Pancreas (tissue), 10 donors: ENCODE measurements around the gene NTMT1. TPM values are rescaled to one million over a fixed set of nuclear protein-coding genes. Genes with fewer than 3 reads are reported as not detected.

Experiments
- ATAC-seq, 4 donors: fragments of 200-7000 bp; cut with Tn5 transposase; one replicate each; pipeline versions ENCODE4 v1.8.0 to v1.9.1; 2020; ENCODE audit warnings: mild to moderate bottlenecking in 4 of 4, moderate library complexity in 4 of 4
- DNase-seq, 6 donors: peaks; one replicate each; pipeline ENCODE4 v3.0.0-alpha.2; 2020
- FAIRE-seq: peaks from 2 replicates; lab custom pipeline; 2012; peaks lifted over from hg19 to GRCh38; lab: Jason Lieb, UNC
- H3K27ac ChIP-seq, 4 donors: fragments of 200-600 bp; sonication (generic); 1 replicate in 3 of 4; 2 replicates in 1 of 4; pipeline versions ENCODE4 v1.5.0 to v1.8.0; 2020
- H3K27me3 ChIP-seq, 4 donors: fragments of 200-600 bp; one replicate each; pipeline ENCODE4 v1.8.0; 2021
- H3K36me3 ChIP-seq, 3 donors: fragments of 200-600 bp; sonication (generic) in 1 of 3; one replicate each; pipeline versions ENCODE4 v1.5.0 to v1.8.0; 2020 to 2021
- H3K4me1 ChIP-seq, 3 donors: fragments of 200-600 bp; one replicate each; pipeline ENCODE4 v1.8.0; 2021
- H3K4me3 ChIP-seq, 4 donors: fragments of 200-600 bp; sonication (generic) in 2 of 4; one replicate each; pipeline versions ENCODE4 v1.5.0 to v1.8.0; 2020 to 2021
- H3K9me3 ChIP-seq, 4 donors: fragments of 200-600 bp; one replicate each; pipeline ENCODE4 v1.8.0; 2021
- WGBS, 2 donors: extraction: QIAGEN DNeasy Blood & Tissue Kit; methylation state at CpG; one replicate each; pipeline ENCODE4 v1.1.7; 2013; 5-methylcytosine and 5-hydroxymethylcytosine counted together
- intact Hi-C, 3 donors: fragments of 100-400 bp; cut with DNase I; formaldehyde crosslinking; loops; one replicate each; pipeline versions ENCODE4 v1.11.1 to v1.14.2; 2022
- polyA plus RNA-seq, 2 donors: library from polyadenylated mRNA; stranded (reverse); fragments of 200-250 nt; gene quantifications; one replicate each; pipeline ENCODE4 v1.2.3, GENCODE V29; 2013
- total RNA-seq, 6 donors: library from RNA; stranded (reverse); fragmentation: NEBNext Ultra II Directional in 4 of 6; extraction: Animal tissue kit (Norgen Biotek cat#: 25700) in 4 of 6; gene quantifications; one replicate each; pipeline versions ENCODE4 v1.2.1 to v1.2.4, GENCODE V29; 2021 to 2023
- TF ChIP-seq, protein P1 (sequence below), 4 donors: fragments of 200-600 bp; sonication (generic) in 3 of 4; IDR thresholded peaks; one replicate each; pipeline versions ENCODE4 v1.5.0 to v1.8.0; 2021; ENCODE audit warnings: antibody characterized with exemption in 4 of 4
- donor health status: healthy with polysubstance abuse.
- donor health status: DM: no; HTN: no; CAD: no; lungs with moderate emphysema.
- donor health status: DM: no; HTN: no; CAD: no.
- donor health status: control.
- donor health status: control.
- donor health status: Bipolar disorder and iron deficiency.
- donor health status: DM: yes; HTN: yes; CAD: no.
- donor health status: DM: no; HTN: no; CAD: no.
- donor health status: DM: no; HTN: no; CAD: no.
- donor health status: DM: yes; HTN: yes; CAD: no.

Gene NTMT1
- total and polyA plus RNA-seq, 8 donors: 11.3 to 29.0 (median 17.2) TPM

DNA sequence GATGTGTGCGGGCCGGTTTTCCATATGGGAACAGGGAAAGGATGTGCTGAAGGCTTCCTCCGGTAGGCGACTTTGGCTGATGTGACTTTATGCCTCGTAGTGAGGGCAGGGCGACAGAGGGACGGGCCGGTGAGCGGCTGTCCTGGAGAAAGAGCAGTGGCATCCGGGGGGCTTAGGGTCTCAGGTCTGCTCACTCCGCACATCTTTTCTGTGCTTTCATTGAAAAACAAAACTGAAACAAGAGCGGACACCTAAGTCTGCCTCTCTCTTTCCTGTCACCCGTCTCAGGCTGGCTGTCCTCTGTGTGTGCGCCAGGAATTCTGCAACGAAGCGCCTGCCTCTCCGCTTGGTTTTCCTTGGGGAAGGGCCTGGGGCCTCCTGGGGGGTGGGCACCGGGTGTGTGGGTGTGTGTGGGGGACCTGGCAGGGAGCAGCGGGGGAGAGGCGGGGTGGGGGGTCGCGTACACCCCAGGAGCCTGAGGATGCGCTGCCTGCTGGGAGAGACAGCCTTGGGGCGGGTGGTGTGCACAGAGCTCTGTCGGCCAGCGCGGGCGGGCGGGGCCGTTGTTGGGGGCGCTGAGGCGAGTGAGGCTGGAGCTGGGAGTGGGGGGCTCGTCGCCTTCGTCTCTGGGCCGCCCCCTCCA, 38.9 kb downstream of the NTMT1 start:
- peak overlapping the region in 1 of 4 donors; percentile 30 for H3K4me3 ChIP-seq
- TF ChIP-seq, protein P1, sequence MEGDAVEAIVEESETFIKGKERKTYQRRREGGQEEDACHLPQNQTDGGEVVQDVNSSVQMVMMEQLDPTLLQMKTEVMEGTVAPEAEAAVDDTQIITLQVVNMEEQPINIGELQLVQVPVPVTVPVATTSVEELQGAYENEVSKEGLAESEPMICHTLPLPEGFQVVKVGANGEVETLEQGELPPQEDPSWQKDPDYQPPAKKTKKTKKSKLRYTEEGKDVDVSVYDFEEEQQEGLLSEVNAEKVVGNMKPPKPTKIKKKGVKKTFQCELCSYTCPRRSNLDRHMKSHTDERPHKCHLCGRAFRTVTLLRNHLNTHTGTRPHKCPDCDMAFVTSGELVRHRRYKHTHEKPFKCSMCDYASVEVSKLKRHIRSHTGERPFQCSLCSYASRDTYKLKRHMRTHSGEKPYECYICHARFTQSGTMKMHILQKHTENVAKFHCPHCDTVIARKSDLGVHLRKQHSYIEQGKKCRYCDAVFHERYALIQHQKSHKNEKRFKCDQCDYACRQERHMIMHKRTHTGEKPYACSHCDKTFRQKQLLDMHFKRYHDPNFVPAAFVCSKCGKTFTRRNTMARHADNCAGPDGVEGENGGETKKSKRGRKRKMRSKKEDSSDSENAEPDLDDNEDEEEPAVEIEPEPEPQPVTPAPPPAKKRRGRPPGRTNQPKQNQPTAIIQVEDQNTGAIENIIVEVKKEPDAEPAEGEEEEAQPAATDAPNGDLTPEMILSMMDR (IDR thresholded peaks at IDR 0.05): no peak
- DNase-seq: no peak
- 15 to 17% methylated on average over 33 to 36 of the region's 36 CpGs for WGBS, 2 donors
- H3K4me1 ChIP-seq: no peaks in the 10 kb centered on the region
- intact Hi-C loops: no loop called here
- H3K36me3 ChIP-seq: no peaks in the 10 kb centered on the region
- FAIRE-seq: no peak
- H3K27ac ChIP-seq: no peak overlapping the region
- peak in 3 of 4 donors; percentile 18 to 25 (median 19) for ATAC-seq
- H3K9me3 ChIP-seq: no peaks in the 10 kb centered on the region
- H3K27me3 ChIP-seq: peaks cover 0 to 5% (median 0%) of the 10 kb centered on the region in 4 donors

GRCh38 chr9:129665389-129665775, 39.4 kb downstream of the NTMT1 start, which contains the start of gene PRRX2:
Gene PRRX2, plus strand, starts transcription at chr9:129665647. Its CDS starts 221 bp downstream, at chr9:129665868.
- no peaks in the 10 kb centered on the region for H3K9me3 ChIP-seq
- H3K4me1 ChIP-seq: no peaks in the 10 kb centered on the region
- no peak within 1 kb of the TSS for H3K27ac ChIP-seq
- H3K36me3 ChIP-seq: no peaks in the 10 kb centered on the region
- H3K27me3 ChIP-seq: peaks cover 0 to 5% (median 0%) of the 10 kb centered on the region in 4 donors
- H3K4me3 ChIP-seq: peak within 1 kb of the TSS in 3 of 4 donors; percentile 3 to 30 (median 14)
- intact Hi-C loops: no loop called here
- no peak for DNase-seq
- peak in 3 of 4 donors; percentile 19 to 46 (median 40) for ATAC-seq
- FAIRE-seq: no peak
- 2 to 3% methylated on average over 10 to 37 of the region's 37 CpGs for WGBS, 2 donors
- TF ChIP-seq, protein P1 (IDR thresholded peaks at IDR 0.05): no peak

DNA sequence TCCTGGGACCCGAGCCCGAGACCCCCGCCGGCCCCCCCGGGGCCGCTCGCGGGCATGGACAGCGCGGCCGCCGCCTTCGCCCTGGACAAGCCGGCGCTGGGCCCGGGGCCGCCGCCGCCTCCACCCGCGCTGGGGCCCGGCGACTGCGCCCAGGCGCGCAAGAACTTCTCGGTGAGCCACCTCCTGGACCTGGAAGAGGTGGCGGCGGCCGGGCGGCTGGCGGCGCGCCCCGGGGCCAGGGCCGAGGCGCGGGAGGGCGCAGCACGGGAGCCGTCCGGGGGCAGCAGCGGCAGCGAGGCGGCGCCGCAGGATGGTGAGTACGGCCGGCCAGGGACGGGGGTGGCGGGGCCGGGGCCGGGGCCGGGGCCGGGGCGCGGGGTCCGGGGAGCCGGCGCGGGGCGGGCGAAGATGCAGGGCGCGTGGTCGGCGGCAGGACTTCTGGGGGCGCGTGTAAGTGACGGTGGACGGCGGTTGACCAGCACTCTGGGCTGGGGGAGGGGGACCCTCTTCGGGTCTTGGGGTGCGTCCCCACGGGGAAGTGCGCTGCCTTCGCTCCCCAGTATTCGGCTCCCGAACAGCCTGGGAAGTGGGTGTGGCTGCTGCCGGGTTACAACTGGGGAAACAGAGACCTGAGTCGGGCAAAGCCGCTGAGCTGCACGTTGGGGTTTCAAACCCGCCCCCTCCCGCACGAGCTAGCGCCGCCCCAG, 40.0 kb downstream of the NTMT1 start:
- DNase-seq (no peak), FAIRE-seq (no peak), ATAC-seq (peak in 1 of 4 donors; percentile 21)
- Histone ChIP-seq H3K36me3 (no peaks in the 10 kb centered on the region), H3K9me3 (no peaks in the 10 kb centered on the region), H3K4me3 (peak overlapping the region in 3 of 4 donors; percentile 3 to 30 (median 14)), H3K27me3 (peaks cover 0 to 5% (median 0%) of the 10 kb centered on the region in 4 donors), H3K27ac (no peak overlapping the region), H3K4me1 (no peaks in the 10 kb centered on the region)
- 5 to 6% methylated on average over 29 to 88 of the region's 88 CpGs for WGBS, 2 donors
- TF ChIP-seq, protein P1 (IDR thresholded peaks at IDR 0.05): no peak
- intact Hi-C loops: no loop called here

DNA sequence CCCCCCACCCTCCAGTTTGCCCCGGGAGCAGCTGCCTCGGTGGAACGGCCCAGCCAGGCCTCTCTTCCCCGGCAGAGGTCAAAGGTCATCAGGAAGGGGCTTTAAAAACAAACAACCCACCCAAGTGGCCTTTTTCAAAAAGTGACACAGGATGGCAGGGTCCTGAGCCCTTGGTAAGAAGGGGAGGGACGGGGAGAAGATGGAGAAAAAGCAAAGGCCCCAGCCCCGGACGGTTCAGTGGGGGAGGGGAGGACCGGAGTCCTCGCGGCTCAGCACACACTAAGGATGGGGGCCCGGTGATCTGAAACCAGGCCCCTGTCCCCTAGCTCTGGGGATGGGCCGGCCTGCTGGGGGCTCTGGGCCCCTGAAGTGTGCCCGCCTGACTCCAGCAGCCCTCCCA, 40.6 kb downstream of the NTMT1 start:
- Histone ChIP-seq H3K27ac (no peak overlapping the region), H3K4me1 (no peaks in the 10 kb centered on the region), H3K36me3 (no peaks in the 10 kb centered on the region), H3K4me3 (no peak overlapping the region), H3K9me3 (no peaks in the 10 kb centered on the region), H3K27me3 (peaks cover 0 to 5% (median 0%) of the 10 kb centered on the region in 4 donors)
- 19 to 26% methylated on average over 13 of the region's 13 CpGs for WGBS, 2 donors
- TF ChIP-seq, protein P1 (IDR thresholded peaks at IDR 0.05): no peak
- no peak for ATAC-seq
- DNase-seq: no peak
- intact Hi-C loops: no loop called here
- no peak for FAIRE-seq
